PC-9 (cell line): ENCODE measurements around the gene ART1. TPM values are rescaled to one million over a fixed set of nuclear protein-coding genes. Genes with fewer than 3 reads are reported as not detected.
"Not testable (repeated sequence)": the region's sequence is repeated elsewhere in the genome, so short reads cannot be mapped to it uniquely, and the experiment has no call there.

Experiments
- BruUV-seq: library from RNA; stranded (reverse); fragments of 400-500 nt; replicated peaks from 2 replicates; lab custom pipeline; 2021; lab: Mats Ljungman, UMichigan
- CTCF ChIA-PET: fragments of 300-600 bp; sonication (Branson Sonifier 250); formaldehyde crosslinking; loops from one replicate; lab custom pipeline; 2022; ENCODE audit warnings: antibody characterized with exemption; lab: Charles Lee
- POLR2A ChIA-PET: fragments of 300-600 bp; sonication (Branson Sonifier 250); formaldehyde crosslinking; loops from one replicate; lab custom pipeline; 2022; ENCODE audit warnings: antibody characterized with exemption; ENCODE audit not compliant: unreplicated experiment; lab: Charles Lee
- DNase-seq, 2 experiments: peaks; one replicate each; pipeline versions ENCODE4 v3.0.0 to v3.0.0-alpha.2; 2015 to 2022; ENCODE audit warnings: mixed read lengths in 1 of 2
- H2AFZ ChIP-seq: fragments of 200-600 bp; sonication (generic); 2 replicates; pipeline ENCODE4 v1.8.1; 2017; ENCODE audit warnings: antibody characterized with exemption
- H3F3A ChIP-seq: fragments of 200-600 bp; sonication (generic); 2 replicates; pipeline ENCODE4 v1.8.1; 2017; ENCODE audit warnings: antibody characterized with exemption, mild to moderate bottlenecking, low read depth; ENCODE audit not compliant: insufficient read depth
- H3K27ac ChIP-seq: fragments of 200-600 bp; sonication (generic); 2 replicates; pipeline ENCODE4 v1.6.1; 2016; ENCODE audit warnings: mixed run types
- H3K27me3 ChIP-seq: fragments of 200-600 bp; sonication (generic); 2 replicates; pipeline ENCODE4 v1.6.1; 2016; ENCODE audit warnings: low read depth, mixed run types; ENCODE audit not compliant: insufficient read depth
- H3K36me3 ChIP-seq: fragments of 200-600 bp; sonication (generic); 2 replicates; pipeline ENCODE4 v1.6.1; 2016; ENCODE audit warnings: low read depth, mixed run types
- H3K4me1 ChIP-seq: fragments of 200-600 bp; sonication (generic); replicated peaks from 2 replicates; pipeline ENCODE4 v1.6.1; 2016; ENCODE audit warnings: mixed run types; ENCODE audit not compliant: insufficient read depth
- H3K4me2 ChIP-seq: fragments of 200-600 bp; sonication (generic); 2 replicates; pipeline ENCODE4 v1.6.1; 2017; ENCODE audit warnings: mixed run types
- H3K4me3 ChIP-seq: fragments of 200-600 bp; sonication (generic); 2 replicates; pipeline ENCODE4 v1.6.1; 2016; ENCODE audit warnings: mixed run types
- H3K79me2 ChIP-seq: fragments of 200-600 bp; sonication (generic); 2 replicates; pipeline ENCODE4 v1.6.1; 2017; ENCODE audit warnings: low read depth, mixed run types
- H3K9me2 ChIP-seq: fragments of 200-600 bp; sonication (generic); 2 replicates; pipeline ENCODE4 v1.8.1; 2017; ENCODE audit warnings: mild to moderate bottlenecking; ENCODE audit not compliant: insufficient read depth
- H3K9me3 ChIP-seq: fragments of 200-600 bp; sonication (generic); 2 replicates; pipeline ENCODE4 v1.8.1; 2016; ENCODE audit warnings: low read depth; ENCODE audit not compliant: insufficient read depth
- H4K20me1 ChIP-seq: fragments of 200-600 bp; sonication (generic); 2 replicates; pipeline ENCODE4 v1.8.1; 2017; ENCODE audit not compliant: insufficient read depth
- CTCF ChIP-seq: fragments of 200-600 bp; sonication (generic); conservative IDR thresholded peaks from 2 replicates; pipeline ENCODE4 v1.6.1; 2017; ENCODE audit warnings: mixed run types, antibody characterized with exemption, mild to moderate bottlenecking, moderate library complexity
- EZH2 ChIP-seq: fragments of 200-600 bp; sonication (generic); IDR thresholded peaks from 2 replicates; pipeline ENCODE4 v1.8.0; 2017; ENCODE audit warnings: antibody characterized with exemption, low read depth
- intact Hi-C: fragments of 100-400 bp; cut with micrococcal nuclease; formaldehyde crosslinking; loops from one replicate; pipeline ENCODE4 v1.10.0; 2022; ENCODE audit not compliant: unreplicated experiment
- total RNA-seq: library from RNA; stranded (reverse); gene quantifications from 2 replicates; pipeline ENCODE4 v1.2.3, GENCODE V29; 2021

ART1 gene
- total RNA-seq, 1 experiment from 2014 or later = not detected

- Histone ChIP-seq H3K4me2 (no peak overlapping the region), H3F3A (no peaks in the 10 kb centered on the region), H4K20me1 (no peaks in the 10 kb centered on the region), H3K9me2 (no peaks in the 10 kb centered on the region), H3K79me2 (no peaks in the 10 kb centered on the region), H3K27ac (no peak overlapping the region), H2AFZ (no peak overlapping the region), H3K27me3 (no peaks in the 10 kb centered on the region), H3K9me3 (no peaks in the 10 kb centered on the region), H3K36me3 (no peaks in the 10 kb centered on the region), H3K4me1 (no peaks in the 10 kb centered on the region; the same call in 1 of the 2 replicates), H3K4me3 (no peak overlapping the region)
- CTCF ChIA-PET = no interaction called here
- no peak for TF ChIP-seq EZH2
- TF ChIP-seq CTCF = no peak
- intact Hi-C loops = no loop called here
- DNase-seq = no peak
- BruUV-seq = no TSS peak
- POLR2A ChIA-PET = no interaction called here
Measured at GRCh38 chr11:3641191-3641590, 3.7 kb upstream of the ART1 start.

DNA sequence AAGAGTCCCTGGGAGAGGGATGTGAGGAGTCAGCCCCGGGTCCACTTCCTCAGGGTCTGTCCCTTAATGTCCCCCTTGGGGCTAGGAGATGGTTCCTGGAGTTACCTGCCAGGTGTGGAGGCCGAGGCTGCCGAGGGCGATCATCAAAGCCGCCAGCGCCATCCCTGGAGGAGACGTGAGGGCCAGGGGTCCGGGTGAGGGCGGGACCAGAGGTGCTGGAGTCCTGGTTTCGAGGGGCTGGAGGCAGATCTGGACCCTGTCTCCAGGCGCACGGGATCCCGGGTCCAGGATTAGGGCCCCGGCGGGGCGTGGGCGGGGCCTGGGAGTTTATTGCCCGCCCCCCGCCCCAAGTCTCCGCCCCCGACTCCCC lies 3.2 kb upstream of the ART1 start, which contains the start of gene ART5:
ART5 (minus strand) TSS at position 292 of the 370 bp plus-strand sequence; CDS start at position 162, 130 bp downstream.
- H3K4me2 ChIP-seq = peak within 1 kb of the TSS; percentile 84
- H3K9me3 ChIP-seq = no peaks in the 10 kb centered on the region
- H3K27me3 ChIP-seq = no peaks in the 10 kb centered on the region
- H3K79me2 ChIP-seq = no peaks in the 10 kb centered on the region
- TF ChIP-seq CTCF (no peak), EZH2 (no peak)
- H3F3A ChIP-seq = no peaks in the 10 kb centered on the region
- no peaks in the 10 kb centered on the region for H3K9me2 ChIP-seq
- peak within 1 kb of the TSS; percentile 55 for H3K4me3 ChIP-seq
- CTCF ChIA-PET = no interaction called here
- no peaks in the 10 kb centered on the region for H4K20me1 ChIP-seq
- BruUV-seq = no TSS peak
- no peak within 1 kb of the TSS for H3K27ac ChIP-seq
- POLR2A ChIA-PET = no interaction called here
- no peaks in the 10 kb centered on the region for H3K36me3 ChIP-seq
- no peaks in the 10 kb centered on the region; the same call in 1 of the 2 replicates for H3K4me1 ChIP-seq
- intact Hi-C loops = no loop called here
- DNase-seq = no peak
- H2AFZ ChIP-seq = peak within 1 kb of the TSS; percentile 82

GRCh38 chr11:3642071-3642951 lies 2.6 kb upstream of the ART1 start:
- Histone ChIP-seq H4K20me1 (no peaks in the 10 kb centered on the region), H3F3A (no peaks in the 10 kb centered on the region), H2AFZ (peak overlapping the region; percentile 82), H3K79me2 (no peaks in the 10 kb centered on the region), H3K9me2 (no peaks in the 10 kb centered on the region), H3K36me3 (no peaks in the 10 kb centered on the region), H3K27me3 (no peaks in the 10 kb centered on the region), H3K9me3 (no peaks in the 10 kb centered on the region), H3K27ac (no peak overlapping the region), H3K4me1 (no peaks in the 10 kb centered on the region; the same call in 1 of the 2 replicates), H3K4me2 (peak overlapping the region; percentile 84), H3K4me3 (peak overlapping the region; percentile 55)
- TF ChIP-seq CTCF = no peak
- no peak for TF ChIP-seq EZH2
- BruUV-seq = no TSS peak
- CTCF ChIA-PET = interaction anchor here (0.6 kb wide), 1 partner anchor 54 kb away, joined by 4 read pairs; no protein-coding TSS in a partner anchor
- intact Hi-C loops = no loop called here
- DNase-seq = peak; percentile 37 to 71
- POLR2A ChIA-PET = interaction anchor here (0.6 kb wide), 1 partner anchor 198 kb away, joined by 10 read pairs; the partner anchor contains the start of gene RHOG

DNA sequence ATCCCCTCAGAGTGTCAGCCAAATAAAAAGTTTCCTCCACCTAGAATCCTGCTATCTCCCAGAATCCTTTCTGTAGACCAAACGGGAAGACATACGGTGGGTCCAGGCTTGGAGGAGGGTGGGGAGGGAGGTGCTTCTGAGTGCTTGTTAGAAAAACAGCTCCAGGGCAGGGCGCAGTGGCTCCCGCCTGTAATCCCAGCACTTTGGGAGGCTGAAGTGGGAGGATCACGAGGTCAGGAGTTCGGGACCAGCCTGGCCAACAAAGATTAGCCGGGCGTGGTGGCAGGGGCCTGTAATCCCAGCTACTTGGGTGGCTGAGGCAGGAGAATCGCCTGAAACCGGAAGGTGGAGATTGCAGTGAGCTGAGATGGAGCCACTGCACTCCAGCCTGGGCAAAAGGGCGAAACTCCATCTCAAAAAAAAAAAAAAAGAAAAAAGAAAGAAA lies 1.8 kb upstream of the ART1 start:
- H3K79me2 ChIP-seq, H2AFZ ChIP-seq, H3K4me1 ChIP-seq, H3F3A ChIP-seq, H3K9me3 ChIP-seq, intact Hi-C loops, H3K27ac ChIP-seq, H4K20me1 ChIP-seq, H3K9me2 ChIP-seq, H3K27me3 ChIP-seq, CTCF ChIA-PET, DNase-seq, BruUV-seq, H3K36me3 ChIP-seq: not testable (repeated sequence)
- POLR2A ChIA-PET = interaction anchor here (0.6 kb wide), 1 partner anchor 198 kb away, joined by 10 read pairs; the partner anchor contains the start of gene RHOG
- Histone ChIP-seq H3K4me3 (peak overlapping the region; percentile 55; the same call in 1 of the 2 replicates), H3K4me2 (peak overlapping the region; percentile 84)
